ENCODE data around the gene TARDBP. TPM values are rescaled to one million over a fixed set of nuclear protein-coding genes. Genes with fewer than 3 reads are reported as not detected.
A peak's percentile ranks its signal among the peaks of the same experiment; 100 is the strongest.
"Not testable (repeated sequence)": the region's sequence is repeated elsewhere in the genome, so short reads cannot be mapped to it uniquely, and the experiment has no call there.

The TARDBP gene
- total RNA-seq, 2 experiments from 2014 or later, result 159 to 174 TPM

DNA sequence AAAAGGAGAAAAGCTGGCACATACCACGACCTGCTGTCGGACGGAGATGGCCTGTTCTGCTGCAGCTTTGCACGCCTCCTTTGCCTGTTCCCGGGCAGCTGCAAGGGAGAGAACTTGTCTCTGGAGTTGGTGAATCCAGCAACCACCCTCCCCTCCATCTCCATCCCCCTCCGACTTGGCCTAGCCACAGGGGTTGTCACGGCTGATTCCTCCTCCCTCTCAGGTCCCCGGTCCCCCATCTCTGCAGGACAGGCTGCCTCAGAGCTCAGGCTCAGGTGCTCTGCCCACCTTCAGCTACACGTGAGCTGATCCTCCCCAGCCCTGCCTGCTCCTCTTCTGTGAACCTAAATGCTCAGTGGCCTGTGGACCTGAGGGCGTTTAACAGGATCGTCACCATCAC lies 58.4 kb downstream of the TARDBP start:
- peaks cover 7% of the 10 kb centered on the region for H3K4me1 Mint-ChIP-seq
- no peak overlapping the region for H3K4me3 Mint-ChIP-seq
- H3K27me3 Mint-ChIP-seq, result no peaks in the 10 kb centered on the region
- H3K27ac Mint-ChIP-seq, result no peak overlapping the region
- no peak for DNase-seq
- H3K9me3 Mint-ChIP-seq, result no peaks in the 10 kb centered on the region
- POLR2A ChIA-PET, result interaction anchor here (0.7 to 3.9 kb wide), 5 partner anchors 10 to 40 kb away, joined by 3 to 24 read pairs (median 3); partner anchors contain the start of gene SRM
- CTCF ChIA-PET, result interaction anchor here (0.7 to 2.8 kb wide), 3 partner anchors 10 to 576 kb away, joined by 3 to 14 read pairs (median 7); no protein-coding TSS in a partner anchor
- H3K36me3 Mint-ChIP-seq (ENCODE audit: low read depth), result peaks cover 67% of the 10 kb centered on the region

DNA sequence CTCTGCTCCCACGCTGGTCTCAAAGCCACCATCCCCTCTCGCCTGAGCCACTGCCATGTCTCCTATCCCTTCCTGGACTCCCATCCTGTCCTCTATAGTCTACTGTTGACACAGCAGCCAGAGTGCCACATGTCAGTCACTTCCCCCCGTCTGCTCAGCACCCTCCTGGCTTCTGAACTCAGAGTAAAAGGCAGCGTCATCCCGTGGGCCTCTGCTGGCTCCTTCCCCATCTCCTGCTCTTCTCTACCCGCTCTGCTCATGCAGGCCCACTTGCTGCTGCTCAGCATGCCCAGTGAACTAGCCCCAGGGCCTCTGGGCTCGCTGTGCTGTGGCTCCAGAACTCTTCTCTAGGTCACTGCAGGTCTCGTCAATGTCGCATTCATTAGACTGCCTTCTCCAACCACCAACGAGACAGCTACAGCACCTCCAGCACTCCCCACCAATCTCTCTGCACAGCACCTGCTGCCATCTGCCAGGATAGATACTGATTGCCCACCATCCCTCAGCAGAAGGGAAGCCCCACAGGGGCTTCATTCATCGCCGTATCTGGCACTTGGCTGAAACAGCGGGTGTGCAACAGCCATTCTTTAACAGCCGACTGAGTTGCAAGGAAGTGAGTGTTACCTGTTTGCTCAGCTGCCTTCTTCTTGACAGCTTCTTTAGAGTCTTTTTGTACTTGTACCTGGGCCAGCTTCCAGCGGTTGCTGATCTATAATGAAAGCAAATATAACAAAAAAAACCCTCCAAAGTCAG lies 59.2 kb downstream of the TARDBP start:
- Mint-ChIP-seq H3K9me3 (no peaks in the 10 kb centered on the region), H3K27me3 (no peaks in the 10 kb centered on the region), H3K27ac (peak overlapping the region; percentile 36), H3K4me1 (peaks cover 7% of the 10 kb centered on the region), H3K4me3 (no peak overlapping the region), H3K36me3 (ENCODE audit: low read depth) (peaks cover 69% of the 10 kb centered on the region)
- DNase-seq, result no peak
- CTCF ChIA-PET, result interaction anchor here (2.8 kb wide), 1 partner anchor 34 kb away, joined by 14 read pairs; no protein-coding TSS in a partner anchor
- POLR2A ChIA-PET, result interaction anchor here (0.7 to 3.9 kb wide), 3 partner anchors 11 to 26 kb away, joined by 3 to 24 read pairs (median 3); partner anchors contain the start of gene SRM

DNA sequence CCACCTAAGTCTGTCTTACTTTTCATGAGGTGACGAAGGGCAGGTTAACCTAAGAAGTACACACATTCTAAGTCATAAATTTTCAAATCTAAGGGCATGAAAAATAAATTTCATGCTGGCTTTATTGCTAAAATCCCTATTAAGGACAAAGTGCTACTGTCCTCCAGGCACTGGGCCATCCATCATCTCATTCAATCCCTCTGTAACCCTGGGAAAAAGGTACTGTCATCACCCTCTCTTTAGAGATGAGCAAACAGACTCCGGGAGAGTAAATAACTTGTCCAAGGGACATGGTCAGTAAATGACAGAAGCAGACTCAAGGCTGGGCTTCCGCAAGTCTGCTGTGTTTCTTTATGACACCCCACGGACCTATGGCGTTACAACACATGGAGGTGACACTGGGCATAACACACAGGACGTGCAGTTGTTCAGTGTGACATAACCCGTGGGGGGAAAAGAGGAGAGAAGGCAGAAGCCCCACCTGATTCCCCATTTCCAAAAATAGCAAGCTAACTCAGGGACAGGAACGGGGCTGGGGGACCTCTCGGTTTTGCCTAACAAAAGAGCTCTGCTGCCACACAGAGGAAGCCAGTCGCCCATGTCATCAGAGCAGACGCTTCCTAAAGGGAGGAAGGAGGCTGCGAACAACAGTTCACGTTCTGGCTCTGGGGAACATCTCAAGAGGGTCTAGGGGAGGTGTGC lies 59.9 kb downstream of the TARDBP start:
- ChIA-PET POLR2A (interaction anchor here (3.9 kb wide), 1 partner anchor 12 kb away, joined by 24 read pairs; the partner anchor contains the start of gene SRM), CTCF (interaction anchor here (0.7 to 1.8 kb wide), 3 partner anchors 8 to 35 kb away, joined by 3 to 7 read pairs (median 3); no protein-coding TSS in a partner anchor)
- no peak overlapping the region for H3K27ac Mint-ChIP-seq
- no peaks in the 10 kb centered on the region for H3K27me3 Mint-ChIP-seq
- H3K4me1 Mint-ChIP-seq, result peaks cover 7% of the 10 kb centered on the region
- H3K36me3 Mint-ChIP-seq (ENCODE audit: low read depth), result peaks cover 68% of the 10 kb centered on the region
- DNase-seq, result no peak
- no peaks in the 10 kb centered on the region for H3K9me3 Mint-ChIP-seq
- H3K4me3 Mint-ChIP-seq, result no peak overlapping the region

DNA sequence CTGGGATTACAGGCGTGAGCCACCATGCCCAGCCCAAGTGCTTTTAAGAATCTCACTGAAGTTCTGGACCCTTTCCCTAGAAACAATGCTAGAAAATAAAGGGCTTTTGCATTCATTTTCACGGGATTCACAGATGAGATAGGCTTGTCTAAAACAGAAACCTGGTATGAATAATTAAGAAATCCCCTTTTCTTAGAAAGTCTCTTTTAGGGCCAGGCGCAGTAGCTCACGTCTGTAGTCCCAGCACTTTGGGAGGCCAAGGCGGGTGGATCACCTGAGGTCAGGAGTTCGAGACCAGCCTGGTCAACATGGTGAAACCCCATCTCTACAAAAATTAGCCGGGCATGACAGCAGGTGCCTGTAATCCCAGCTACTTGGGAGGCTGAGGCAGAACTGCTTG lies 60.9 kb downstream of the TARDBP start:
- H3K36me3 Mint-ChIP-seq (ENCODE audit: low read depth), result peaks cover 66% of the 10 kb centered on the region
- not testable (repeated sequence) for H3K27me3 Mint-ChIP-seq, H3K9me3 Mint-ChIP-seq, H3K4me3 Mint-ChIP-seq, H3K4me1 Mint-ChIP-seq, DNase-seq, H3K27ac Mint-ChIP-seq
- CTCF ChIA-PET, result interaction anchor here (0.7 to 1.8 kb wide), 3 partner anchors 9 to 36 kb away, joined by 3 to 7 read pairs (median 3); no protein-coding TSS in a partner anchor
- POLR2A ChIA-PET, result interaction anchor here (3.9 kb wide), 1 partner anchor 13 kb away, joined by 24 read pairs; the partner anchor contains the start of gene SRM

Other genes starting within 250 kb of the TARDBP start
- 1 to 10 TPM; 8.1 to 9.0 TPM for gene CASZ1, start 216.0 kb upstream of the TARDBP start, total RNA-seq
- not detected for gene MASP2, start 34.6 kb downstream of the TARDBP start, total RNA-seq
- 10 to 100 TPM; 69.3 to 72.1 TPM for gene SRM, start 47.4 kb downstream of the TARDBP start, total RNA-seq
- 10 to 100 TPM; 65.8 to 67.6 TPM for gene EXOSC10, start 87.2 kb downstream of the TARDBP start, total RNA-seq
- not detected for gene ANGPTL7, start 176.7 kb downstream of the TARDBP start, total RNA-seq
- 10 to 100 TPM; 32.9 to 36.2 TPM for gene MTOR, start 249.9 kb downstream of the TARDBP start, total RNA-seq

Data from activated CD4-positive, alpha-beta memory T cell treated with anti-CD3 and anti-CD28 coated beads, Interleukin-2, amount 10 ng/mL, durations not matched to agents 7 days and 5 days (primary cell).